Osteoblast (primary cell): Measurements from ENCODE around the gene KCNH4. TPM values are rescaled to one million over a fixed set of nuclear protein-coding genes. Genes with fewer than 3 reads are reported as not detected.

Experiments used
- DNase-seq: peaks from one replicate; pipeline ENCODE4 v3.0.0; 2011; ENCODE audit warnings: low spot score, mixed read lengths; ENCODE audit not compliant: insufficient read length; ENCODE audit errors: missing footprints
- H2AFZ ChIP-seq: 2 replicates; pipeline ENCODE4 v1.6.0; 2011; ENCODE audit warnings: mild to moderate bottlenecking, low read length
- H3K27ac ChIP-seq: 2 replicates; pipeline ENCODE4 v1.5.1; 2011; ENCODE audit warnings: mild to moderate bottlenecking, low read depth, low read length, moderate library complexity
- H3K27me3 ChIP-seq: 2 replicates; pipeline ENCODE4 v1.6.0; 2012; ENCODE audit warnings: mild to moderate bottlenecking, control low read depth, inconsistent platforms, low read length, moderate library complexity; ENCODE audit not compliant: insufficient read depth
- H3K36me3 ChIP-seq: 2 replicates; pipeline ENCODE4 v1.5.1; 2011; ENCODE audit warnings: mild to moderate bottlenecking, low read length, control low read depth, moderate library complexity; ENCODE audit not compliant: insufficient read depth
- H3K4me1 ChIP-seq: 2 replicates; pipeline ENCODE4 v1.5.1; 2011; ENCODE audit warnings: mild to moderate bottlenecking, low read length, control low read depth, moderate library complexity; ENCODE audit not compliant: insufficient read depth
- H3K4me2 ChIP-seq: 2 replicates; pipeline ENCODE4 v1.6.0; 2011; ENCODE audit warnings: mild to moderate bottlenecking, low read length; ENCODE audit not compliant: insufficient read depth
- H3K4me3 ChIP-seq: fragments of 200-600 bp; sonication (generic); 3 replicates; pipeline ENCODE4 v1.5.1; 2012; ENCODE audit warnings: mild to moderate bottlenecking, low read length, inconsistent platforms; ENCODE audit not compliant: insufficient read depth
- H3K79me2 ChIP-seq: 2 replicates; pipeline ENCODE4 v1.6.0; 2012; ENCODE audit warnings: mild to moderate bottlenecking, low read length, control low read depth, inconsistent platforms; ENCODE audit not compliant: insufficient read depth
- H3K9me3 ChIP-seq: 2 replicates; pipeline ENCODE4 v1.5.1; 2011; ENCODE audit warnings: low read depth, low read length, control low read depth
- H4K20me1 ChIP-seq: 2 replicates; pipeline ENCODE4 v1.6.0; 2012; ENCODE audit warnings: mild to moderate bottlenecking, low read length, control low read depth; ENCODE audit not compliant: insufficient read depth
- CTCF ChIP-seq: IDR thresholded peaks from 2 replicates; pipeline ENCODE4 v1.5.1; 2011; ENCODE audit warnings: mild to moderate bottlenecking, low read depth, low read length, moderate library complexity; ENCODE audit errors: extremely low read depth
- total RNA-seq: library from RNA; depleted of rRNA; stranded (reverse); fragments of >200 nt; gene quantifications from 2 replicates; pipeline ENCODE4 v1.2.3, GENCODE V29; 2012

Gene KCNH4
- total RNA-seq, 1 donor: not detected

- no peak for TF ChIP-seq CTCF
- Histone ChIP-seq H3K36me3 (peaks cover 11% of the 10 kb centered on the region), H3K27ac (peak overlapping the region; percentile 24)
Observed at GRCh38 chr17:42135664-42136653, 45.0 kb downstream of the KCNH4 start.

GRCh38 chr17:42135151-42135550, 45.8 kb downstream of the KCNH4 start:
- Histone ChIP-seq H3K9me3 (no peaks in the 10 kb centered on the region), H3K27me3 (no peaks in the 10 kb centered on the region), H3K27ac (peak overlapping the region; percentile 24), H3K36me3 (peaks cover 15% of the 10 kb centered on the region), H3K79me2 (peaks cover 98% of the 10 kb centered on the region), H3K4me3 (no peak overlapping the region), H3K4me2 (no peak overlapping the region), H3K4me1 (peaks cover 38% of the 10 kb centered on the region), H4K20me1 (peaks cover 75% of the 10 kb centered on the region), H2AFZ (no peak overlapping the region)
- TF ChIP-seq CTCF: no peak
- DNase-seq: no peak

More at GRCh38 chr17:42135664-42136653, 45.0 kb downstream of the KCNH4 start:
- Histone ChIP-seq H3K4me3 (no peak overlapping the region), H3K79me2 (peaks cover 97% of the 10 kb centered on the region), H3K4me2 (peak overlapping the region; percentile 9), H3K4me1 (peaks cover 38% of the 10 kb centered on the region), H2AFZ (no peak overlapping the region), H3K27me3 (no peaks in the 10 kb centered on the region), H4K20me1 (peaks cover 69% of the 10 kb centered on the region), H3K9me3 (no peaks in the 10 kb centered on the region)
- peak; percentile 90 for DNase-seq

GRCh38 chr17:42133461-42134041, 47.4 kb downstream of the KCNH4 start:
- peaks cover 38% of the 10 kb centered on the region for H3K4me1 ChIP-seq
- peak overlapping the region; percentile 76 for H3K4me2 ChIP-seq
- peaks cover 98% of the 10 kb centered on the region for H3K79me2 ChIP-seq
- TF ChIP-seq CTCF: no peak
- H2AFZ ChIP-seq: no peak overlapping the region
- H3K9me3 ChIP-seq: no peaks in the 10 kb centered on the region
- H4K20me1 ChIP-seq: peaks cover 71% of the 10 kb centered on the region
- H3K27me3 ChIP-seq: no peaks in the 10 kb centered on the region
- peaks cover 31% of the 10 kb centered on the region for H3K36me3 ChIP-seq
- H3K27ac ChIP-seq: peak overlapping the region; percentile 77
- no peak overlapping the region for H3K4me3 ChIP-seq
- peak; percentile 77 for DNase-seq

- peak overlapping the region; percentile 76 for H3K4me2 ChIP-seq
- TF ChIP-seq CTCF: no peak
- H3K27ac ChIP-seq: peak overlapping the region; percentile 77
- no peaks in the 10 kb centered on the region for H3K9me3 ChIP-seq
- DNase-seq: peak; percentile 96
- no peak overlapping the region for H2AFZ ChIP-seq
- H3K36me3 ChIP-seq: peaks cover 36% of the 10 kb centered on the region
- peaks cover 96% of the 10 kb centered on the region for H3K79me2 ChIP-seq
- peaks cover 38% of the 10 kb centered on the region for H3K4me1 ChIP-seq
- no peaks in the 10 kb centered on the region for H3K27me3 ChIP-seq
- peak overlapping the region; percentile 21 for H3K4me3 ChIP-seq
- peaks cover 65% of the 10 kb centered on the region for H4K20me1 ChIP-seq
Observed at GRCh38 chr17:42132941-42133340, 48.0 kb downstream of the KCNH4 start.
